ENCODE measurements around the gene PCDH19.

PCDH19 gene

GRCh38 chrX:100316987-100317386 is 93.1 kb downstream of the PCDH19 start:
- TF ChIP-seq CTCF (IDR thresholded peaks at IDR 0.05; ENCODE audit: extremely low read depth, insufficient read depth, missing control alignments), result no peak
- in situ Hi-C loops (cut with MboI; ENCODE audit: low pct_unique_long_range_greater_than_20kb, low sequenced_read_pairs, unreplicated experiment), result no loop called here
- no peak for DNase-seq (ENCODE audit: low spot score)

GRCh38 chrX:100315566-100315965 is 94.5 kb downstream of the PCDH19 start:
- no peak for TF ChIP-seq CTCF (IDR thresholded peaks at IDR 0.05; ENCODE audit: extremely low read depth, insufficient read depth, missing control alignments)
- in situ Hi-C loops (cut with MboI; ENCODE audit: low pct_unique_long_range_greater_than_20kb, low sequenced_read_pairs, unreplicated experiment), result no loop called here
- no peak for DNase-seq (ENCODE audit: low spot score)

- no peak for TF ChIP-seq CTCF (IDR thresholded peaks at IDR 0.05; ENCODE audit: extremely low read depth, insufficient read depth, missing control alignments)
- in situ Hi-C loops (cut with MboI; ENCODE audit: low pct_unique_long_range_greater_than_20kb, low sequenced_read_pairs, unreplicated experiment), result no loop called here
- DNase-seq (ENCODE audit: low spot score), result no peak
Observed at GRCh38 chrX:100299559-100299958, 110.5 kb downstream of the PCDH19 start.

GRCh38 chrX:100297728-100298127 is 112.3 kb downstream of the PCDH19 start:
- TF ChIP-seq CTCF (IDR thresholded peaks at IDR 0.05; ENCODE audit: extremely low read depth, insufficient read depth, missing control alignments), result no peak
- in situ Hi-C loops (cut with MboI; ENCODE audit: low pct_unique_long_range_greater_than_20kb, low sequenced_read_pairs, unreplicated experiment), result no loop called here

GRCh38 chrX:100296183-100296753 is 113.8 kb downstream of the PCDH19 start:
- in situ Hi-C loops (cut with MboI; ENCODE audit: low pct_unique_long_range_greater_than_20kb, low sequenced_read_pairs, unreplicated experiment), result no loop called here
- no peak for TF ChIP-seq CTCF (IDR thresholded peaks at IDR 0.05; ENCODE audit: extremely low read depth, insufficient read depth, missing control alignments)
- no peak for DNase-seq (ENCODE audit: low spot score)

More at GRCh38 chrX:100297728-100298127, 112.3 kb downstream of the PCDH19 start:
- no peak for DNase-seq (ENCODE audit: low spot score)

GRCh38 chrX:100294965-100295364 is 115.1 kb downstream of the PCDH19 start:
- DNase-seq (ENCODE audit: low spot score), result no peak
- TF ChIP-seq CTCF (IDR thresholded peaks at IDR 0.05; ENCODE audit: extremely low read depth, insufficient read depth, missing control alignments), result no peak
- in situ Hi-C loops (cut with MboI; ENCODE audit: low pct_unique_long_range_greater_than_20kb, low sequenced_read_pairs, unreplicated experiment), result no loop called here

Data from GM13977 (cell line).